ENCODE data around the gene NRL. TPM values are rescaled to one million over a fixed set of nuclear protein-coding genes. Genes with fewer than 3 reads are reported as not detected.

NRL gene
- total and polyA plus RNA-seq, 10 of the 15 experiments (the other 5 are each of a cell fraction or from before 2014, with no cell fraction given) = 0.11 to 4.4 (median 2.2) TPM

DNA sequence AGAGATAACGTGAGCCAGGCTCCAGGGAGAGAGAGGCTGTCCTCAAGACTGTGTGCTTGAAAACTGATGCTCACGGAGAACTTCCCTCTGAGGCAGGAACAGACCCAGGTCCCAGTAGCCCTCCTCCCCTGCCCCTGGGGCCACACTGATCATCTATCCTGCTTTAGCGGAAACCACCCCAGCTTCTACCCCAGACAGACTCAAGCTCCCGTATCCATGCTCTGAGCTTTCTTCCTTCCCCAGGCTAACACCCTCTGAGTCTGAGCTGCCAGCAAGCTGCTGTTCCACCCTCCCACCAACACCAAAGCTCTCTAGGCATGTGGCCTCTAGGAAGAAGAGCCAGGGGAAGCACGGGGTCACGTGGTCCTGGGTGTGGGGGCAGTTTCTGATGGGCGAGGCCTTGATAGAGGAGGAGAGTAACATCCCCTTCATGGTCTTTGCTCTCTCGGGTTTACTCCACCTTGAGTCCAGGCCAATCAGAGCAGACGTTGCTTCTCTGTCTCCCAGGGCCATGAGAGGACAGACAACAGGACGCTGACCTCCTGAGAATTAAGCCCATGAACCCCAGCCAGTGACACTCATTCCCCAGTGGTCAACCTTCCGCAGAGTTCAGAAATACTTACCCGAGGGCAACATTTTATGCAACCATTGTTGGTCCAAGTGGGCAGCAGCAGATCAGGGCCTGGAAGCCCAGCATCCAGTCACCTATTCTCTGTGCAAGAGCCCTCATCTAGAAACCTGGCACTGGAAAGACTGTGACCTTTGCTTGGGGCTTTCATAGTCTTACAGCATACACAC, 19.3 kb downstream of the NRL start (continued):
- peak; percentile 43 for TF ChIP-seq LARP7 (IDR thresholded peaks at IDR 0.05)
- TF ChIP-seq ZNF24 (IDR thresholded peaks at IDR 0.05) = no peak
- TF ChIP-seq ZSCAN29 (IDR thresholded peaks at IDR 0.05) = no peak
- TF ChIP-seq SUZ12 (IDR thresholded peaks at IDR 0.05; ENCODE audit: unreplicated experiment) = no peak
- peak; percentile 72; the same call in 1 of the 2 replicates for TF ChIP-seq IRF4 (IDR thresholded peaks at IDR 0.05; ENCODE audit: low read depth, low read length)
- no peak for TF ChIP-seq HDAC2 (IDR thresholded peaks at IDR 0.05)
- TF ChIP-seq, protein P1, sequence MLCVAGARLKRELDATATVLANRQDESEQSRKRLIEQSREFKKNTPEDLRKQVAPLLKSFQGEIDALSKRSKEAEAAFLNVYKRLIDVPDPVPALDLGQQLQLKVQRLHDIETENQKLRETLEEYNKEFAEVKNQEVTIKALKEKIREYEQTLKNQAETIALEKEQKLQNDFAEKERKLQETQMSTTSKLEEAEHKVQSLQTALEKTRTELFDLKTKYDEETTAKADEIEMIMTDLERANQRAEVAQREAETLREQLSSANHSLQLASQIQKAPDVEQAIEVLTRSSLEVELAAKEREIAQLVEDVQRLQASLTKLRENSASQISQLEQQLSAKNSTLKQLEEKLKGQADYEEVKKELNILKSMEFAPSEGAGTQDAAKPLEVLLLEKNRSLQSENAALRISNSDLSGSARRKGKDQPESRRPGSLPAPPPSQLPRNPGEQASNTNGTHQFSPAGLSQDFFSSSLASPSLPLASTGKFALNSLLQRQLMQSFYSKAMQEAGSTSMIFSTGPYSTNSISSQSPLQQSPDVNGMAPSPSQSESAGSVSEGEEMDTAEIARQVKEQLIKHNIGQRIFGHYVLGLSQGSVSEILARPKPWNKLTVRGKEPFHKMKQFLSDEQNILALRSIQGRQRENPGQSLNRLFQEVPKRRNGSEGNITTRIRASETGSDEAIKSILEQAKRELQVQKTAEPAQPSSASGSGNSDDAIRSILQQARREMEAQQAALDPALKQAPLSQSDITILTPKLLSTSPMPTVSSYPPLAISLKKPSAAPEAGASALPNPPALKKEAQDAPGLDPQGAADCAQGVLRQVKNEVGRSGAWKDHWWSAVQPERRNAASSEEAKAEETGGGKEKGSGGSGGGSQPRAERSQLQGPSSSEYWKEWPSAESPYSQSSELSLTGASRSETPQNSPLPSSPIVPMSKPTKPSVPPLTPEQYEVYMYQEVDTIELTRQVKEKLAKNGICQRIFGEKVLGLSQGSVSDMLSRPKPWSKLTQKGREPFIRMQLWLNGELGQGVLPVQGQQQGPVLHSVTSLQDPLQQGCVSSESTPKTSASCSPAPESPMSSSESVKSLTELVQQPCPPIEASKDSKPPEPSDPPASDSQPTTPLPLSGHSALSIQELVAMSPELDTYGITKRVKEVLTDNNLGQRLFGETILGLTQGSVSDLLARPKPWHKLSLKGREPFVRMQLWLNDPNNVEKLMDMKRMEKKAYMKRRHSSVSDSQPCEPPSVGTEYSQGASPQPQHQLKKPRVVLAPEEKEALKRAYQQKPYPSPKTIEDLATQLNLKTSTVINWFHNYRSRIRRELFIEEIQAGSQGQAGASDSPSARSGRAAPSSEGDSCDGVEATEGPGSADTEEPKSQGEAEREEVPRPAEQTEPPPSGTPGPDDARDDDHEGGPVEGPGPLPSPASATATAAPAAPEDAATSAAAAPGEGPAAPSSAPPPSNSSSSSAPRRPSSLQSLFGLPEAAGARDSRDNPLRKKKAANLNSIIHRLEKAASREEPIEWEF (IDR thresholded peaks at IDR 0.05; ENCODE audit: insufficient replicate concordance, low read depth, low read length) = no peak
- TF ChIP-seq, protein P2, sequence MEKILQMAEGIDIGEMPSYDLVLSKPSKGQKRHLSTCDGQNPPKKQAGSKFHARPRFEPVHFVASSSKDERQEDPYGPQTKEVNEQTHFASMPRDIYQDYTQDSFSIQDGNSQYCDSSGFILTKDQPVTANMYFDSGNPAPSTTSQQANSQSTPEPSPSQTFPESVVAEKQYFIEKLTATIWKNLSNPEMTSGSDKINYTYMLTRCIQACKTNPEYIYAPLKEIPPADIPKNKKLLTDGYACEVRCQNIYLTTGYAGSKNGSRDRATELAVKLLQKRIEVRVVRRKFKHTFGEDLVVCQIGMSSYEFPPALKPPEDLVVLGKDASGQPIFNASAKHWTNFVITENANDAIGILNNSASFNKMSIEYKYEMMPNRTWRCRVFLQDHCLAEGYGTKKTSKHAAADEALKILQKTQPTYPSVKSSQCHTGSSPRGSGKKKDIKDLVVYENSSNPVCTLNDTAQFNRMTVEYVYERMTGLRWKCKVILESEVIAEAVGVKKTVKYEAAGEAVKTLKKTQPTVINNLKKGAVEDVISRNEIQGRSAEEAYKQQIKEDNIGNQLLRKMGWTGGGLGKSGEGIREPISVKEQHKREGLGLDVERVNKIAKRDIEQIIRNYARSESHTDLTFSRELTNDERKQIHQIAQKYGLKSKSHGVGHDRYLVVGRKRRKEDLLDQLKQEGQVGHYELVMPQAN (conservative IDR thresholded peaks at IDR 0.05) = peak; percentile 34; the same call in 1 of the 2 replicates
- TF ChIP-seq TCF3 (IDR thresholded peaks at IDR 0.05; ENCODE audit: borderline replicate concordance, insufficient read depth, low read depth, low read length) = 0 out of 2 replicates have a peak, but pooled peaks have one; percentile 16
- TF ChIP-seq MXI1 (IDR thresholded peaks at IDR 0.05; ENCODE audit: low read depth, low read length) = peak; percentile 87
- no peak for TF ChIP-seq SREBF1 (IDR thresholded peaks at IDR 0.05; ENCODE audit: low read length)
- TF ChIP-seq CREM (IDR thresholded peaks at IDR 0.05; ENCODE audit: low read depth) = no peak
- no peak for TF ChIP-seq SREBF2 (IDR thresholded peaks at IDR 0.05; ENCODE audit: low read length)
- no peak for TF ChIP-seq RFX5 (IDR thresholded peaks at IDR 0.05; ENCODE audit: low read depth, low read length)
- TF ChIP-seq, protein P3, sequence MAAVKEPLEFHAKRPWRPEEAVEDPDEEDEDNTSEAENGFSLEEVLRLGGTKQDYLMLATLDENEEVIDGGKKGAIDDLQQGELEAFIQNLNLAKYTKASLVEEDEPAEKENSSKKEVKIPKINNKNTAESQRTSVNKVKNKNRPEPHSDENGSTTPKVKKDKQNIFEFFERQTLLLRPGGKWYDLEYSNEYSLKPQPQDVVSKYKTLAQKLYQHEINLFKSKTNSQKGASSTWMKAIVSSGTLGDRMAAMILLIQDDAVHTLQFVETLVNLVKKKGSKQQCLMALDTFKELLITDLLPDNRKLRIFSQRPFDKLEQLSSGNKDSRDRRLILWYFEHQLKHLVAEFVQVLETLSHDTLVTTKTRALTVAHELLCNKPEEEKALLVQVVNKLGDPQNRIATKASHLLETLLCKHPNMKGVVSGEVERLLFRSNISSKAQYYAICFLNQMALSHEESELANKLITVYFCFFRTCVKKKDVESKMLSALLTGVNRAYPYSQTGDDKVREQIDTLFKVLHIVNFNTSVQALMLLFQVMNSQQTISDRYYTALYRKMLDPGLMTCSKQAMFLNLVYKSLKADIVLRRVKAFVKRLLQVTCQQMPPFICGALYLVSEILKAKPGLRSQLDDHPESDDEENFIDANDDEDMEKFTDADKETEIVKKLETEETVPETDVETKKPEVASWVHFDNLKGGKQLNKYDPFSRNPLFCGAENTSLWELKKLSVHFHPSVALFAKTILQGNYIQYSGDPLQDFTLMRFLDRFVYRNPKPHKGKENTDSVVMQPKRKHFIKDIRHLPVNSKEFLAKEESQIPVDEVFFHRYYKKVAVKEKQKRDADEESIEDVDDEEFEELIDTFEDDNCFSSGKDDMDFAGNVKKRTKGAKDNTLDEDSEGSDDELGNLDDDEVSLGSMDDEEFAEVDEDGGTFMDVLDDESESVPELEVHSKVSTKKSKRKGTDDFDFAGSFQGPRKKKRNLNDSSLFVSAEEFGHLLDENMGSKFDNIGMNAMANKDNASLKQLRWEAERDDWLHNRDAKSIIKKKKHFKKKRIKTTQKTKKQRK (IDR thresholded peaks at IDR 0.05; ENCODE audit: low read depth, low read length) = no peak
- TF ChIP-seq, protein P4, sequence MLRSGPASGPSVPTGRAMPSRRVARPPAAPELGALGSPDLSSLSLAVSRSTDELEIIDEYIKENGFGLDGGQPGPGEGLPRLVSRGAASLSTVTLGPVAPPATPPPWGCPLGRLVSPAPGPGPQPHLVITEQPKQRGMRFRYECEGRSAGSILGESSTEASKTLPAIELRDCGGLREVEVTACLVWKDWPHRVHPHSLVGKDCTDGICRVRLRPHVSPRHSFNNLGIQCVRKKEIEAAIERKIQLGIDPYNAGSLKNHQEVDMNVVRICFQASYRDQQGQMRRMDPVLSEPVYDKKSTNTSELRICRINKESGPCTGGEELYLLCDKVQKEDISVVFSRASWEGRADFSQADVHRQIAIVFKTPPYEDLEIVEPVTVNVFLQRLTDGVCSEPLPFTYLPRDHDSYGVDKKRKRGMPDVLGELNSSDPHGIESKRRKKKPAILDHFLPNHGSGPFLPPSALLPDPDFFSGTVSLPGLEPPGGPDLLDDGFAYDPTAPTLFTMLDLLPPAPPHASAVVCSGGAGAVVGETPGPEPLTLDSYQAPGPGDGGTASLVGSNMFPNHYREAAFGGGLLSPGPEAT (IDR thresholded peaks at IDR 0.05; ENCODE audit: low read depth) = peak; percentile 53
- no peak for TF ChIP-seq NFXL1 (IDR thresholded peaks at IDR 0.05; ENCODE audit: borderline replicate concordance)

Data from GM12878 (cell line).